Mesendoderm (in vitro differentiated cells): ENCODE results near the gene SRGAP2C.
"Not testable (repeated sequence)": the region's sequence is repeated elsewhere in the genome, so short reads cannot be mapped to it uniquely, and the experiment has no call there.

Source experiments
- DNase-seq: peaks from one replicate; pipeline ENCODE4 v3.0.0; 2013
- H2AK5ac ChIP-seq: 2 replicates; pipeline ENCODE4 v1.6.1; 2013; ENCODE audit warnings: low read length, inconsistent platforms
- H2BK120ac ChIP-seq: 2 replicates; pipeline ENCODE4 v1.6.1; 2013; ENCODE audit warnings: low read depth, mild to moderate bottlenecking, low read length, moderate library complexity, mixed read lengths
- H2BK15ac ChIP-seq: replicated peaks from 2 replicates; pipeline ENCODE4 v1.6.1; 2013; ENCODE audit warnings: low read depth, mild to moderate bottlenecking, moderate library complexity
- H2BK5ac ChIP-seq: 2 replicates; pipeline ENCODE4 v1.6.1; 2013; ENCODE audit warnings: low read length, inconsistent platforms
- H3K18ac ChIP-seq: 2 replicates; pipeline ENCODE4 v1.6.1; 2013; ENCODE audit warnings: mild to moderate bottlenecking, low read length, mixed read lengths
- H3K23ac ChIP-seq: one replicate; pipeline ENCODE4 v1.6.1; 2013; ENCODE audit warnings: low read length
- H3K27ac ChIP-seq: 2 replicates; pipeline ENCODE4 v1.5.1; 2013; ENCODE audit warnings: low read depth, mild to moderate bottlenecking, inconsistent platforms, low read length, moderate library complexity
- H3K27me3 ChIP-seq: 2 replicates; pipeline ENCODE4 v1.6.1; 2013; ENCODE audit warnings: low read length, control low read depth, mild to moderate bottlenecking, inconsistent platforms; ENCODE audit not compliant: insufficient read depth, poor library complexity
- H3K36me3 ChIP-seq: 2 replicates; pipeline ENCODE4 v1.6.1; 2013; ENCODE audit warnings: low read length, inconsistent platforms; ENCODE audit not compliant: control insufficient read depth, insufficient read depth
- H3K4ac ChIP-seq: one replicate; pipeline ENCODE4 v1.6.1; 2013; ENCODE audit warnings: low read depth, mild to moderate bottlenecking, low read length, moderate library complexity
- H3K4me1 ChIP-seq: 2 replicates; pipeline ENCODE4 v1.6.1; 2013; ENCODE audit warnings: low read depth, low read length, inconsistent platforms; ENCODE audit not compliant: control insufficient read depth
- H3K4me2 ChIP-seq: 2 replicates; pipeline ENCODE4 v1.6.1; 2013; ENCODE audit warnings: low read length
- H3K4me3 ChIP-seq: 2 replicates; pipeline ENCODE4 v1.5.1; 2013; ENCODE audit warnings: mild to moderate bottlenecking, low read length
- H3K56ac ChIP-seq: one replicate; pipeline ENCODE4 v1.6.1; 2013; ENCODE audit warnings: low read length
- H3K79me1 ChIP-seq: 2 replicates; pipeline ENCODE4 v1.6.1; 2013; ENCODE audit warnings: low read length, inconsistent platforms
- H3K79me2 ChIP-seq: 2 replicates; pipeline ENCODE4 v1.6.1; 2013; ENCODE audit warnings: mild to moderate bottlenecking, low read length; ENCODE audit not compliant: control insufficient read depth, insufficient read depth
- H3K9ac ChIP-seq: 2 replicates; pipeline ENCODE4 v1.6.1; 2013; ENCODE audit warnings: low read length, inconsistent platforms
- H4K5ac ChIP-seq: one replicate; pipeline ENCODE4 v1.6.1; 2013; ENCODE audit warnings: low read length
- H4K8ac ChIP-seq: one replicate; pipeline ENCODE4 v1.6.1; 2013; ENCODE audit warnings: low read depth, mild to moderate bottlenecking, control low read depth, low read length, moderate library complexity
- WGBS: extraction: QIAGEN DNeasy Blood & Tissue Kit; methylation state at CpG from one replicate; pipeline ENCODE4 v1.1.7; 2013; ENCODE audit warnings: low lambda C conversion rate, missing lambda C conversion rate; ENCODE audit not compliant: insufficient coverage; ENCODE audit errors: extremely low coverage; 5-methylcytosine and 5-hydroxymethylcytosine counted together

The SRGAP2C gene

GRCh38 chr1:121279548-121279898 is 94.7 kb downstream of the SRGAP2C start:
- H4K5ac ChIP-seq, H3K9ac ChIP-seq, H2AK5ac ChIP-seq, H3K23ac ChIP-seq, H2BK120ac ChIP-seq, H3K36me3 ChIP-seq, H3K18ac ChIP-seq, H2BK5ac ChIP-seq, H3K4ac ChIP-seq, H3K27ac ChIP-seq, DNase-seq, H3K4me3 ChIP-seq, H3K4me1 ChIP-seq, H3K79me2 ChIP-seq, H3K79me1 ChIP-seq, H2BK15ac ChIP-seq, H3K27me3 ChIP-seq, H4K8ac ChIP-seq, H3K4me2 ChIP-seq, H3K56ac ChIP-seq: not testable (repeated sequence)
- no CpG with 5 or more reads among the region's 4 CpGs for WGBS

GRCh38 chr1:121280699-121281317 is 96.0 kb downstream of the SRGAP2C start:
- not testable (repeated sequence) for H3K9ac ChIP-seq, H4K8ac ChIP-seq, DNase-seq, H3K18ac ChIP-seq, H3K4me1 ChIP-seq, H4K5ac ChIP-seq, H3K27me3 ChIP-seq, H3K4me2 ChIP-seq, H3K79me2 ChIP-seq, H2BK5ac ChIP-seq, H2BK15ac ChIP-seq, H2AK5ac ChIP-seq, H3K4ac ChIP-seq, H3K23ac ChIP-seq, H3K36me3 ChIP-seq, H3K27ac ChIP-seq, H3K56ac ChIP-seq, H3K4me3 ChIP-seq, H2BK120ac ChIP-seq, H3K79me1 ChIP-seq
- whole genome bisulfite sequencing = no CpG with 5 or more reads among the region's 5 CpGs

GRCh38 chr1:121281480-121281879 is 96.7 kb downstream of the SRGAP2C start:
- not testable (repeated sequence) for H4K5ac ChIP-seq, H3K9ac ChIP-seq, H2AK5ac ChIP-seq, H3K4me1 ChIP-seq, H2BK120ac ChIP-seq, H2BK5ac ChIP-seq, H3K56ac ChIP-seq, H3K79me1 ChIP-seq, H3K79me2 ChIP-seq, H2BK15ac ChIP-seq, H3K36me3 ChIP-seq, H3K4ac ChIP-seq, H3K4me2 ChIP-seq, H3K23ac ChIP-seq, H4K8ac ChIP-seq, H3K4me3 ChIP-seq, H3K18ac ChIP-seq, H3K27me3 ChIP-seq, H3K27ac ChIP-seq, DNase-seq
- no CpG with 5 or more reads among the region's 2 CpGs for WGBS

- not testable (repeated sequence) for H3K79me1 ChIP-seq, DNase-seq, H3K4me2 ChIP-seq, H2BK15ac ChIP-seq, H3K9ac ChIP-seq, H4K5ac ChIP-seq, H3K27ac ChIP-seq, H2BK120ac ChIP-seq, H3K27me3 ChIP-seq, H3K4me1 ChIP-seq, H3K4me3 ChIP-seq, H4K8ac ChIP-seq, H3K79me2 ChIP-seq, H3K36me3 ChIP-seq, H3K56ac ChIP-seq, H3K18ac ChIP-seq, H2BK5ac ChIP-seq, H3K23ac ChIP-seq, H2AK5ac ChIP-seq, H3K4ac ChIP-seq
Observed at GRCh38 chr1:121283587-121284180, 98.9 kb downstream of the SRGAP2C start.

- not testable (repeated sequence) for H4K5ac ChIP-seq, H3K36me3 ChIP-seq
- no CpG with 5 or more reads among the region's 2 CpGs for WGBS
Observed at GRCh38 chr1:121292590-121292989, 107.8 kb downstream of the SRGAP2C start.

More at GRCh38 chr1:121292590-121292989, 107.8 kb downstream of the SRGAP2C start:
- not testable (repeated sequence) for H2BK5ac ChIP-seq, H3K18ac ChIP-seq, H4K8ac ChIP-seq, H3K4me2 ChIP-seq, H3K4ac ChIP-seq, H3K79me2 ChIP-seq, H2BK15ac ChIP-seq, DNase-seq, H3K27me3 ChIP-seq, H2AK5ac ChIP-seq, H3K23ac ChIP-seq, H3K4me3 ChIP-seq, H3K4me1 ChIP-seq, H3K56ac ChIP-seq, H3K9ac ChIP-seq, H3K27ac ChIP-seq, H3K79me1 ChIP-seq, H2BK120ac ChIP-seq
